Thoracic aorta (tissue), 2 donors: ENCODE measurements around the gene PTPN1. TPM values are rescaled to one million over a fixed set of nuclear protein-coding genes. Genes with fewer than 3 reads are reported as not detected.

Experiments used
- ATAC-seq: fragments of 150-250 bp; one replicate; pipeline ENCODE4 v1.8.0; 2017; ENCODE audit warnings: low read depth; ENCODE audit not compliant: insufficient number of reproducible peaks, low FRiP score
- DNase-seq: peaks from one replicate; pipeline ENCODE4 v3.0.0-alpha.2; 2020; ENCODE audit warnings: low spot score
- H3K27ac ChIP-seq, 2 donors: fragments of 200-600 bp; sonication (generic); 1 replicate in 1 of 2; 2 replicates in 1 of 2; pipeline ENCODE4 v1.5.1; 2016; ENCODE audit warnings: mild to moderate bottlenecking in 2 of 2, moderate library complexity in 2 of 2
- H3K27me3 ChIP-seq: fragments of 200-600 bp; sonication (generic); replicated peaks from 2 replicates; pipeline ENCODE4 v1.6.0; 2016; ENCODE audit warnings: mild to moderate bottlenecking; ENCODE audit not compliant: insufficient read depth
- H3K36me3 ChIP-seq: fragments of 200-600 bp; sonication (generic); one replicate; pipeline ENCODE4 v1.5.1; 2016
- H3K4me1 ChIP-seq, 2 donors: fragments of 200-600 bp; sonication (generic); 1 replicate in 1 of 2; 2 replicates in 1 of 2; pipeline versions ENCODE4 v1.5.1 to v1.6.0; 2016; ENCODE audit warnings: low read depth in 2 of 2, mild to moderate bottlenecking in 1 of 2; ENCODE audit not compliant: control insufficient read depth in 1 of 2
- H3K4me3 ChIP-seq: fragments of 200-600 bp; sonication (generic); 2 replicates; pipeline ENCODE4 v1.5.1; 2016; ENCODE audit warnings: mild to moderate bottlenecking
- H3K9me3 ChIP-seq: fragments of 200-600 bp; sonication (generic); 2 replicates; pipeline ENCODE4 v1.5.1; 2016
- CTCF ChIP-seq: fragments of 200-600 bp; sonication (generic); IDR thresholded peaks from one replicate; pipeline ENCODE4 v1.5.1; 2019; ENCODE audit warnings: antibody characterized with exemption
- total RNA-seq, 2 donors: library from RNA; depleted of rRNA; stranded (reverse); fragments of >200 nt; gene quantifications; one replicate each; pipeline versions ENCODE4 v1.1.0 to v1.2.3, GENCODE V29; 2016

PTPN1 gene
- total RNA-seq, 2 donors from 2014 or later: 32.5 to 68.9 TPM

- no peak for TF ChIP-seq CTCF
- no peak for DNase-seq
- no peaks in the 10 kb centered on the region for H3K9me3 ChIP-seq
- no peak overlapping the region for H3K4me3 ChIP-seq
- H3K27me3 ChIP-seq: no peaks in the 10 kb centered on the region
- peaks cover 65 to 95% of the 10 kb centered on the region in 2 donors for H3K4me1 ChIP-seq
- H3K36me3 ChIP-seq: no peaks in the 10 kb centered on the region
- peak overlapping the region in 1 of 2 donors; percentile 17 for H3K27ac ChIP-seq
- no peak for ATAC-seq
Measured at GRCh38 chr20:50518270-50518721, 8.1 kb downstream of the PTPN1 start.

GRCh38 chr20:50519036-50519762 lies 9.0 kb downstream of the PTPN1 start:
- TF ChIP-seq CTCF: no peak
- Histone ChIP-seq H3K27me3 (no peaks in the 10 kb centered on the region), H3K36me3 (no peaks in the 10 kb centered on the region), H3K4me3 (no peak overlapping the region), H3K9me3 (no peaks in the 10 kb centered on the region), H3K27ac (no peak overlapping the region), H3K4me1 (peaks cover 70 to 89% of the 10 kb centered on the region in 2 donors)
- ATAC-seq: no peak
- DNase-seq: no peak

- no peak overlapping the region for H3K27ac ChIP-seq
- no peak for TF ChIP-seq CTCF
- no peak overlapping the region for H3K4me3 ChIP-seq
- DNase-seq: no peak
- H3K4me1 ChIP-seq: peaks cover 60 to 78% of the 10 kb centered on the region in 2 donors
- H3K9me3 ChIP-seq: no peaks in the 10 kb centered on the region
- ATAC-seq: no peak
- no peaks in the 10 kb centered on the region for H3K27me3 ChIP-seq
- no peaks in the 10 kb centered on the region for H3K36me3 ChIP-seq
Measured at GRCh38 chr20:50520222-50520880, 10.2 kb downstream of the PTPN1 start.

- Histone ChIP-seq H3K27me3 (no peaks in the 10 kb centered on the region), H3K9me3 (no peaks in the 10 kb centered on the region), H3K27ac (no peak overlapping the region), H3K4me1 (peaks cover 57 to 69% of the 10 kb centered on the region in 2 donors), H3K4me3 (no peak overlapping the region), H3K36me3 (no peaks in the 10 kb centered on the region)
- DNase-seq (no peak), ATAC-seq (no peak)
- TF ChIP-seq CTCF: no peak
Measured at GRCh38 chr20:50521221-50522052, 11.3 kb downstream of the PTPN1 start.
